ENCODE results near the gene LATS2.
A peak's percentile ranks its signal among the peaks of the same experiment; 100 is the strongest.

The LATS2 gene

DNA sequence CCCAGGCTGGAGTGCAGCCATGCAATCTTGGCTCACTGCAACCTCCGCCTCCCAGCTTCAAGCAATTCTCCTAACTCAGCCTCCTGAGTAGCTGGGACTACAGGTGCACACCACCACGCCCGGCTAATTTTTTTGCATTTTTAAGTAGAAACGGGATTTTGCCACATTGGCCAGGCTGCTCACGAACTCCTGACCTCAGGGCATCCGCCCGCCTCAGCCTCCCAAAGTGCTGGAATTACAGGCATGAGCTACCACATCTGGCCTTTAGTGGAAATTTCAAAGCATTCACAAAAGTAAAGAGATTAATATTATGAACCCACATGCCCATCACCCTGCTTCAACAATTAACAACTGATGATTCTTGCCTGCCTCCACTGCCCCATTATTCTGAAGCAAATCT is 20.5 kb upstream of the LATS2 start:
- H3K9ac ChIP-seq (ENCODE audit: low read length): no peak overlapping the region
- no peak overlapping the region for H3K4me3 ChIP-seq (ENCODE audit: low read length)
- no peaks in the 10 kb centered on the region for H3K4me1 ChIP-seq (ENCODE audit: control insufficient read depth, insufficient read depth, low read length)
- no peaks in the 10 kb centered on the region for H3K9me3 ChIP-seq (ENCODE audit: control insufficient read depth, low read length)
- H3K36me3 ChIP-seq (ENCODE audit: control insufficient read depth, insufficient read depth, low read length): no peaks in the 10 kb centered on the region
- no peaks in the 10 kb centered on the region for H3K27me3 ChIP-seq (ENCODE audit: control insufficient read depth, insufficient read depth, low read length)

DNA sequence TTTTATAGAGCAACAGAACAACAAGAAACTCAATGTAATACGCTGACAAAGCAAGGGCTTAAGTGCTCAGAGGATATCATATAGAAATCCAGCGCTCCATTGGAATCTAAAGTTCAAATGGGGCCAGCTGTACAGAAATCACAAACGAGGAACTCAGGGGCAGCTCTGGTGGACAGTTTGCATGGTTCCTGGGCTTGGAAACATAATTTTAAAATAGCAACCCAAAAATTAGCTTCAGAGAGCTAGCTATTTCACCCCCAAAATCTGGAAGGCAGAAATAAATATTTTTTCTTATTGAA is 19.2 kb upstream of the LATS2 start:
- no peaks in the 10 kb centered on the region for H3K36me3 ChIP-seq (ENCODE audit: control insufficient read depth, insufficient read depth, low read length)
- peaks cover under 1% of the 10 kb centered on the region for H3K4me1 ChIP-seq (ENCODE audit: control insufficient read depth, insufficient read depth, low read length)
- no peaks in the 10 kb centered on the region for H3K9me3 ChIP-seq (ENCODE audit: control insufficient read depth, low read length)
- peaks cover under 1% of the 10 kb centered on the region for H3K27me3 ChIP-seq (ENCODE audit: control insufficient read depth, insufficient read depth, low read length)
- no peak overlapping the region for H3K4me3 ChIP-seq (ENCODE audit: low read length)
- H3K9ac ChIP-seq (ENCODE audit: low read length): no peak overlapping the region

DNA sequence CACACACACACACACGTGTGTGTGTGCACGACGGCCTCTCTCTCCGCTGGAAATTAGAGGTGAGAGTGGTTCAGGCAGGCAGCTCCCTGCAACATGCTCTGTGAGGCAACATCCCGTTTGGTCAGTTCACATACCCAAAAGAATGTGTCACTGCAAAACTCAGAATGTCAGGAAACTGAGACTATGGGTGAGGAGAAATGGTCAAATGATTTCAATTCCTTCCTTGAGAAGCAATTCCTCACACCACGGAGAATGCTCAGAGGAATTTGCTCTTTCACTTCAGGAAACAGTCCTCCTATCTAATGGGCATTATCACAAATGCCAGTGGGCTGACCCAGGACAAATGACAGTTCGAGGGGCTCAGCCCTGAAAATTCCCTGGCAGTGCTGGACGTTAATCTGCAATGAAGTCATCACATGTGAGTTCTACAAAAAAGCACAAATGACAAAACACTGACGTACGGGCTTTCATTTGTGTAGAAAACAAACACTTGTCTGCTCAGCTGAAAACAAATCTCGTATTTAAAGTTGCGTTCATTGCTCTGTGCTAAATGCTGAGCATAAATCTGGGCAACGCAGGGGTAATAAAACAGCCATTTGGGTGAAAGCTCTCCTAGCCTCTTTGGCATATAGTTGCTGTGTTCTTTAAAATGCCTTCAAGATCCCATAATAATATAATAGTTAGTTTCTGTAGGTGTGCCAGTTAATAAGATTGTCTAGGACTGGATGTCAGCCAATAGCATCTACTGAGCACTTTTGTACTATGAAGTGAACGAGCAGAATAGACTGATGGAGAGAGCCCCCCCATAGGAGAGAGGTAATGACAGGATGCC is 18.6 kb upstream of the LATS2 start:
- Histone ChIP-seq H3K4me3 (ENCODE audit: low read length) (no peak overlapping the region), H3K27me3 (ENCODE audit: control insufficient read depth, insufficient read depth, low read length) (peaks cover 5% of the 10 kb centered on the region), H3K9ac (ENCODE audit: low read length) (no peak overlapping the region), H3K4me1 (ENCODE audit: control insufficient read depth, insufficient read depth, low read length) (peaks cover 6% of the 10 kb centered on the region), H3K9me3 (ENCODE audit: control insufficient read depth, low read length) (no peaks in the 10 kb centered on the region), H3K36me3 (ENCODE audit: control insufficient read depth, insufficient read depth, low read length) (no peaks in the 10 kb centered on the region)

DNA sequence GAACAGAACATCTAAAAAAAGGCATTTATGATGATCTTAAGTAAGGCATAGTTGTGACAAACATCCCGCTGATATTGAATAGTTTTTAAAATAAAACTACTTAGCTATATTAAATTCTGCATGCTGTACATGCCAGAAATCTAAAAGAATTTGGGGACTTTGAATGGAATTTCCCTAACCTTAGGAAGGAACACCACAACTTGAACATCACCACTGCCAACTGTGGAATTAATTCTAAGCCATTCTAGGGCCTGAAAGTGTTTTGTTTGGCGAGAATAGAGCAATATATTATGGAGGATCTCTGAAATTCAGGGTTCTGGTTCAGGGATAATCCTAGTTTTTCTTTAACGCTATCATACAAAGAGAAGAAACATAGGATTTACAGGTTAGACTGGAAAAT is 17.8 kb upstream of the LATS2 start:
- H3K4me3 ChIP-seq (ENCODE audit: low read length): no peak overlapping the region
- no peaks in the 10 kb centered on the region for H3K36me3 ChIP-seq (ENCODE audit: control insufficient read depth, insufficient read depth, low read length)
- peaks cover 5% of the 10 kb centered on the region for H3K27me3 ChIP-seq (ENCODE audit: control insufficient read depth, insufficient read depth, low read length)
- no peaks in the 10 kb centered on the region for H3K9me3 ChIP-seq (ENCODE audit: control insufficient read depth, low read length)
- H3K9ac ChIP-seq (ENCODE audit: low read length): no peak overlapping the region
- H3K4me1 ChIP-seq (ENCODE audit: control insufficient read depth, insufficient read depth, low read length): peaks cover 6% of the 10 kb centered on the region

DNA sequence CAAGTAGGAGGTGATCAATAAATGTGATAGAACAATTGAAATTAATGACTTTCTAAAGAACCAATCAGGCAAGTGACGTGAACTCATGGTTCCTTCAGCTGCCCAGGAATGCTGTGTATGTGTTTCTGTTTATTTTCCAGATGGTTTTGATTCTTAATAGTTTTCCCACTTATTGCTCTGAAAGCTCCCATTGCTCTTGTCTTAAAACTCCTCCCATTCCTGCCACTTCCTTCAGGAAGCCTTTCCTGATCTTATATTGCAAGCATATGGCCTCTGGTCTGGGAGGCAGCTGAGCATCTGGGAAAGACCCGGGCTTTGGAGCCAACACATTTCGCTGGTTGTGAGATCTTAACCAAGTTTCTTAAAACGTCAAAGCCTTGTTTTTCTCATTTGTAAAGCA is 17.1 kb upstream of the LATS2 start:
- H3K36me3 ChIP-seq (ENCODE audit: control insufficient read depth, insufficient read depth, low read length): no peaks in the 10 kb centered on the region

DNA sequence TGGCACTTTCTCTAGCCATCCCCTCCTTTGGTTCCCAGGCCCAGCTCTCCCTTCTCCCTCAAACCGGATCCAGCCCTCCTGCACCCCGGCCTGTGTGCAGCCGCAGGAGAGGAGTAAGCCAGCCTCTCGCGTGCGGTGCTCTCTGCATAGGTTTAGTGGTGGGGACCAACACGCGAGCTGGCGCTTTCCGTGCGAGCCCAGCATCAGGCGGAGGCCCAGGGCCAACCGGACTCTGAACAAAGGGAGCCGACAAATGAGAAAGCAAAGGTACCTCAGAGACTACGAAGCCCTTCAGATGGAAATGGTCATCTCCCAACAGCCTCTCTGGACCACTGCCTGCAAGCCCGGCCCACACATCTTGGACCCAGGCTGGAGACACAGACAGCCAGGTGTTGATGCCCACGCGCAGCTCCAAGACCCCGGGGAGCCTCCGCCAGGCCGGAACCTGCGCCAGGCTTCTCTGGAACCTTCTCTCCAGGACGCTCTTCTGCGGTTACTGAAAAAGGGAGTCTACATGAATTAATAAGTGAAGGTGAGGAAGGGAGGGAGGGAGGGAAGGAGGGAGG is 16.5 kb upstream of the LATS2 start:
- H3K36me3 ChIP-seq (ENCODE audit: control insufficient read depth, insufficient read depth, low read length): no peaks in the 10 kb centered on the region
- H3K9ac ChIP-seq (ENCODE audit: low read length): no peak overlapping the region
- H3K9me3 ChIP-seq (ENCODE audit: control insufficient read depth, low read length): no peaks in the 10 kb centered on the region
- H3K4me1 ChIP-seq (ENCODE audit: control insufficient read depth, insufficient read depth, low read length): peaks cover 6% of the 10 kb centered on the region
- peaks cover 5% of the 10 kb centered on the region for H3K27me3 ChIP-seq (ENCODE audit: control insufficient read depth, insufficient read depth, low read length)
- no peak overlapping the region for H3K4me3 ChIP-seq (ENCODE audit: low read length)

More for the DNA sequence above, 17.1 kb upstream of the LATS2 start:
- Histone ChIP-seq H3K4me1 (ENCODE audit: control insufficient read depth, insufficient read depth, low read length) (peaks cover 6% of the 10 kb centered on the region), H3K27me3 (ENCODE audit: control insufficient read depth, insufficient read depth, low read length) (peaks cover 5% of the 10 kb centered on the region), H3K4me3 (ENCODE audit: low read length) (no peak overlapping the region), H3K9me3 (ENCODE audit: control insufficient read depth, low read length) (no peaks in the 10 kb centered on the region), H3K9ac (ENCODE audit: low read length) (no peak overlapping the region)

DNA sequence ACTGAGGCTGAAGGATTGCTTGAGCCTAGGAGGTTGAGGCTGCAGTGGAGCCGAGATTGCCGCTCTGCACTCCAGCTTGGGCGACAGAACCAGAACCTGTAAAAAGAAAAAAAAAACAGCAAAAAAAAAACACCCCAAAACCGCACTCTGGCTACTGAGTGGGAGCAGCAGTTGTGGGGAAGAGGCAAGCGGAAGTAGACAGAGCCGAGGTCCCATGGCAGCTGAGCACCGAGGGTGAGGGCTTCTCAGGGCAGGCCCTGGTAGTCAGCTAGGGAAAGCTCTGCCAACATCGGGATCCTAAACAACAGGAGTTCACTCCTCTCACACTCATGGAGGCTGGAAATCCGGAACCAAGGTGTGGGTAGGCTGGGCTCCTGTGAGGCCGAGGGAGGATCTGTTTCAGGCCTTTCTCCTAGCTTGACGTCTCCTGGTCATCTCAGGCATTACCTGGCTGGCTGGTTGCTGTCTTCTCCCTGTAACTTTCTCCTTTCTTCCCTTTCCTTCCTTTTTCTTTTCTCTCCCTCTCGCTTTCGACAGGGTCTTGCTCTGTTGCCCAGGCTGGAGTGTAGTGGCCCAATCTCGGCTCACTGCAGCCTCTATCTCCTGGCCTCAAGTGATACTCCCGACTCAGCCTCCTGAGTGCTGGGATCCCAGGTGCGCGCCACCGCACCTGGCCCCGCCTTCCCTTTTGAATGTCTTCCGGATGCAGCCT is 15.8 kb upstream of the LATS2 start:
- H3K27me3 ChIP-seq (ENCODE audit: control insufficient read depth, insufficient read depth, low read length): peaks cover 5% of the 10 kb centered on the region
- no peak overlapping the region for H3K9ac ChIP-seq (ENCODE audit: low read length)

DNA sequence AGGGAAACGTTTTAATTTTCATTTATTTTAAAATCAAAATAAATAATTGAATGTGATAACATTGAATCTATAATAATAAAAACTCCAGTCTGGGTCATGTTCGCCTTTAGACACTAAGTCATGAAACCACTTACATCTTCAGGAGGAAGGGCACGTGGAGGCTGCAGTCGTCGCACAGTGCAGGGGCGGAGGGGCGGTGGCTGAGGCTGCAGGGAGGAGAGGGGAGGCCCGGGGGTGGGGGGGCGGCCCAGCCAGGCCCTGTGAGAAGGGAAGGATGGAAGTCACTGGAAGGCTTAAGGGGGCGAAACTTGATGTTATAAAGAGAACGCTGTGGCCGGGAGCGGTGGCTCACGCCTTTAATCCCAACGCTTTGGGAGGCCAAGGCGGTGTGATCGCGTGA is 14.9 kb upstream of the LATS2 start:
- peaks cover 5% of the 10 kb centered on the region for H3K27me3 ChIP-seq (ENCODE audit: control insufficient read depth, insufficient read depth, low read length)
- no peak overlapping the region for H3K9ac ChIP-seq (ENCODE audit: low read length)
- H3K4me3 ChIP-seq (ENCODE audit: low read length): no peak overlapping the region
- H3K4me1 ChIP-seq (ENCODE audit: control insufficient read depth, insufficient read depth, low read length): peaks cover 6% of the 10 kb centered on the region
- H3K36me3 ChIP-seq (ENCODE audit: control insufficient read depth, insufficient read depth, low read length): no peaks in the 10 kb centered on the region
- no peaks in the 10 kb centered on the region for H3K9me3 ChIP-seq (ENCODE audit: control insufficient read depth, low read length)

More for the DNA sequence above, 15.8 kb upstream of the LATS2 start:
- Histone ChIP-seq H3K9me3 (ENCODE audit: control insufficient read depth, low read length) (no peaks in the 10 kb centered on the region), H3K4me1 (ENCODE audit: control insufficient read depth, insufficient read depth, low read length) (peaks cover 6% of the 10 kb centered on the region), H3K36me3 (ENCODE audit: control insufficient read depth, insufficient read depth, low read length) (no peaks in the 10 kb centered on the region), H3K4me3 (ENCODE audit: low read length) (no peak overlapping the region)

DNA sequence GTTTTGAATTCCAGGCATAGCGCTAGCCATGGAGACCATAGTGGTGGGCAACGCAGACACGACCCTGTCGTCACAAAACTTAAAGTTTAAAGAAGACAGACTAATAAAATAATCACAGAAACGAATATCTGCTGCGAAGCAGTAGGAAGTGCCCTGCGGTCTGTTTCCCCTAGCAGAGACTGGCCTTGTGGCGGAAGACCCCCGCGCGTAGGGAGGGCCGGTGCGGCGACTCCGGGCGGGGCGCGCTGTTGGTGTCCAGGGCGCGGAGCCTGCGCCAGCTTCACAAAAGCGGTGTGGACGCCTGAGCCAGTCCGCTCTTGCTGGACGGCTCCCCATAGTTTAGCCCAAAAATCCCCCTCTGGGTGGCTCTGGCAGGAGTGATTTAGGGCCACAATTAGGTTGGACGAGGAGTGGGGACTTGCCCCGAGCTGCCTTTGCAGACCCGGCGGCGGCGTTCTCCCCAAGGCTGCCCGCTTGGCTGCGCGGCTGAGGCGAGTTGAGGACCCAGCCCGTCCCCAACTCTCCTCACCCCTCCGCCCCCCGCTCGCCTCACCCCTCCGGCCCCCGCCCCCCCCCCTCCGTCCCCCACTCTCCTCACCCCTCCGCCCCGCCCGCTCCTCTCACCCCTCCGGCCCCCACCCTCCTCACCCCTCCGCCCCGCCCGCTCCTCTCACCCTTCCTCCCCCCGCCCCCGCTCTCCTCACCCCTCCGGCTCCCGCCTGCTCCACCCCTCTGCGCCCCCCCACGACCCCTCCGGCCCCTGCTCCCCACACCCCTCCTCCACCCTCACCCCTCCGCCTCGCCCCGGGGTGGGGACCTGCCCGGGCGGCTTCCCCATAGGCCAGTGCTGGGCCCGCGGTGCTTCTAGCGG is 14.2 kb upstream of the LATS2 start:
- no peaks in the 10 kb centered on the region for H3K9me3 ChIP-seq (ENCODE audit: control insufficient read depth, low read length)
- peaks cover 5% of the 10 kb centered on the region for H3K27me3 ChIP-seq (ENCODE audit: control insufficient read depth, insufficient read depth, low read length)
- H3K36me3 ChIP-seq (ENCODE audit: control insufficient read depth, insufficient read depth, low read length): no peaks in the 10 kb centered on the region
- H3K9ac ChIP-seq (ENCODE audit: low read length): peak overlapping the region; percentile 53
- no peak overlapping the region for H3K4me3 ChIP-seq (ENCODE audit: low read length)
- H3K4me1 ChIP-seq (ENCODE audit: control insufficient read depth, insufficient read depth, low read length): peaks cover 6% of the 10 kb centered on the region

DNA sequence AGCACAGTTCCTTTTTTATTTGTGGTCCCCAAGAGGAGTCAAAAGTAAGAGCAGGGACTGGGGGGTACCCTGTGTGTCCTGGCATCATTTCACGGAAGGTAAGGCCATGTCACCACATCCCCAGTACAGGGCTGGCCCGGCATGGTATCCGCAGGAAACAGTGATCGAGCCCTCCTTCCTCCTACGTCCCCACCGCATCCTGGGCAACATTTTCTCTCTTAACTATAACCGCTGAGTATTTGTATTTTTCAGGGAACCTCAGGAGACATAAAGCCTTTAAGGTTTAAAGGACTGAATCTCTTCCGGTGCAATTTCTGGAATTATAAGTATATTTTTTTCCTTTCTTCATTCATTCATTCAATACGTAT is 13.6 kb upstream of the LATS2 start:
- Histone ChIP-seq H3K27me3 (ENCODE audit: control insufficient read depth, insufficient read depth, low read length) (peaks cover 5% of the 10 kb centered on the region), H3K9ac (ENCODE audit: low read length) (peak overlapping the region; percentile 53), H3K4me3 (ENCODE audit: low read length) (no peak overlapping the region), H3K4me1 (ENCODE audit: control insufficient read depth, insufficient read depth, low read length) (peaks cover 6% of the 10 kb centered on the region), H3K9me3 (ENCODE audit: control insufficient read depth, low read length) (no peaks in the 10 kb centered on the region), H3K36me3 (ENCODE audit: control insufficient read depth, insufficient read depth, low read length) (no peaks in the 10 kb centered on the region)

DNA sequence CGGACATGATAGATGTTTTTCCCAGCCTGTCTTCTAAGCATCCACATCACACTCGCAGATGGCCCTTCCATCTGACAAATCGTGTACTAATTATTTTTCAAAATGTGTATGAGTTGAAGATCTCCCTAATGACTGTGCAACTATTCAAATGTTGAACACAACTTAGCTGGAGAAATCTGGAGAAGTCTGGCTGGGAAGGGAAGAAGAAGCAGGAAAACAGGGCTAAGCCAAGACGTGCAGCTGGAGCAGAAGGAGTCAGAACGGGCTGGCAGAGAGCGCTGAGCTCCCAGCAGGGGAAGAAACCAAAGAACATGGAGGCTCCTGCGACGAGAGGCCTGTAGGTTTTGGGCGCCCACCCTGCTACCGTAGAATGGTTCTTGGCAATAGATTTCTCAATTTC is 13.2 kb upstream of the LATS2 start:
- Histone ChIP-seq H3K9ac (ENCODE audit: low read length) (no peak overlapping the region), H3K4me1 (ENCODE audit: control insufficient read depth, insufficient read depth, low read length) (peaks cover 6% of the 10 kb centered on the region), H3K9me3 (ENCODE audit: control insufficient read depth, low read length) (no peaks in the 10 kb centered on the region), H3K4me3 (ENCODE audit: low read length) (no peak overlapping the region), H3K27me3 (ENCODE audit: control insufficient read depth, insufficient read depth, low read length) (peaks cover 5% of the 10 kb centered on the region), H3K36me3 (ENCODE audit: control insufficient read depth, insufficient read depth, low read length) (no peaks in the 10 kb centered on the region)

DNA sequence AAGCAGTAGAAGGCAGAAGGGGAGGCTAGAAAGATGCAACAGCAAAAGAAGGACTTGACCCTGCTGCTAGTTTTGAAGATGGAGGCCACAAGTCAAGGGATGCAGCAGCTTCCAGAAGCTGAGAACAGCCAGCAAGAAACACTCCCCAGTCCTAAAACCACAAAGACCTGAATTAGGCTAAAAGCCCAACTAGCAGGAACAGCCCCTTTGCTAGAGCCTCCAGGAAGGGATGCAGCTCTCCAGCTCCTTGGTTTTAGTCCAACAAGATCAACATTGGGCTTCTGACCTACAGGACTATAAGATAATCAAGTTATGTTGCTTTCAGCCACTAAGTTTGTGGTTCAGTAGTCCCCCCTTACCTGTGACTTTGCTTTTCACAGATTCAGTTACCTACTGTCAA is 10.5 kb upstream of the LATS2 start:
- Histone ChIP-seq H3K9ac (ENCODE audit: low read length) (no peak overlapping the region), H3K4me1 (ENCODE audit: control insufficient read depth, insufficient read depth, low read length) (peaks cover 6% of the 10 kb centered on the region), H3K27me3 (ENCODE audit: control insufficient read depth, insufficient read depth, low read length) (peaks cover 5% of the 10 kb centered on the region), H3K36me3 (ENCODE audit: control insufficient read depth, insufficient read depth, low read length) (no peaks in the 10 kb centered on the region), H3K4me3 (ENCODE audit: low read length) (no peak overlapping the region), H3K9me3 (ENCODE audit: control insufficient read depth, low read length) (no peaks in the 10 kb centered on the region)
